HL-60/S4 treated with phorbol 12-myristate 13-acetate at 8.2 ng/mL for 4 days and 3 days (cell line): Measurements from ENCODE around the gene SAT1.

Experiments used
- in situ Hi-C: fragments of 300-500 bp; cut with MboI; formaldehyde crosslinking; loops from 2 replicates; pipeline ENCODE4 v1.15.0; 2022; ENCODE audit warnings: low sequenced_read_pairs

The SAT1 gene

DNA sequence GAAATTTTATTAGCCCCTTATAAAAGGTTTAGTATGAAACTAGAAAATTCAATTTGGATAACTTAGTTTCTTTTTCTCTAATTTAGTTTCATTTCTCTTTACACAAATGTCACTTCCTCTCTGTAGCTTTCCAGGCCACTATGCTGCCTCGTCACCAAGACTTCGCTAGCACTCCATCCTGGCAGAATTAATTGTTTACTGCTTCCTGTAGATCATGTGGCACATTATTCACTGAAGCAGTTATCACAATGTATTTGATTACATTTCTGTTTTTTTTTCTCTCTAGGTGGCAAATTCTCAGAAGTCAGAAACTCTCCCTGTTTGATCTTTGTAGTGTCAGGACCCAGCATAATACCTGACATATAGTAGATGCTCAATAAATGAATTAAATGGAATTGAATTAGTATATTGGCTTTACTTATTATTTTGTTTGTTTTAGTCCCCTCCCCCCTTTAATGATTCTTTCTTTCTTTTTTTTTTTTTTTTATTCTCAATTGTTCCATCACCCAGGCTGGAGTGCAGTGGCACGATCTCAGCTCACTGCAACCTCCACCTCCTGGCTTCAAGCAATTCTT lies 9.3 kb upstream of the SAT1 start:
- in situ Hi-C loops: no loop called here

DNA sequence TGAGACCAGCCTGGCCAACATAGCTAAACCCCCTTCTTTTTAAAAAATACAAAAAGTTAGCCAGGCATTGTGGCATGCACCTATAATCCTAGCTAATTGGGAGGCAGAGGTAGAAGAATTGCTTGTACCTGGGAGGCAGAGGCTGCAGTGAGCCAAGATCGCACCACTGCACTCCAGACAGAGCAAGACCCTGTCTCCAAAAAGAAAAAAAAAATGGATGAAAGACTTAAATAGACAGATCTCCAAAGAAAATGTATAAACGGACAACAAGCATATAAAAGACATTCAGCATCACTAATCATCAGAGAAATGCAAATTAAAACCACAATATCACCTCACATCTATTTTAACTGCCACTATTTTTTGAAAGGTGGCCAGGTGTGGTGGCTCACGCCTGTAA lies 6.6 kb upstream of the SAT1 start:
- in situ Hi-C loops: loop anchor here (25.0 kb wide), 1 partner anchor 111 kb away; no protein-coding TSS in a partner anchor

GRCh38 chrX:23779025-23779424 lies 3.9 kb upstream of the SAT1 start:
- in situ Hi-C loops: loop anchor here (25.0 kb wide), 1 partner anchor 108 kb away; no protein-coding TSS in a partner anchor

DNA sequence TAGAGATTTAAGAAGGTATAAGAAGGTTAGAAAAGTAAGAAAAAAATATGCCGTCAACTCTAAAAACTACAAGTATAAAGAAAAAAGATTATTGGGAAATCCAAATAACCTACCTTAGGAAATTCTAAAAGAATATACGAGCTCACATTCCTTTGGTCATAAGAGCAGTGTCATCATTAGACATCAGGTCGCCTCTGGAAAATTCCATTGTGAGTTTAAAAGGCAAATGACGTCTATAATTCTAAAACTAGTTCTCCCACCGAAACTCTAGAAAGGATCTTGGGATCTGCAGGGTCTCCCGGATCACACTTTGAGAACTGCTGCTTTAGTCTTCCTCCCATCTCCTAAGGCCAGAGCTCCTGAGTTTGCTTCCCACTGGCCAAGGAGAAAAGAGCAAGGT lies 518 bp upstream of the SAT1 start:
- in situ Hi-C loops: loop anchor here (25.0 kb wide), 1 partner anchor 105 kb away; no protein-coding TSS in a partner anchor

- in situ Hi-C loops: loop anchor here (25.0 kb wide), 1 partner anchor 103 kb away; no protein-coding TSS in a partner anchor
Observed at GRCh38 chrX:23783589-23784469, 856 bp downstream of the SAT1 start.

GRCh38 chrX:23784470-23785331 lies 1.7 kb downstream of the SAT1 start:
- in situ Hi-C loops: loop anchor here (25.0 kb wide), 1 partner anchor 103 kb away; no protein-coding TSS in a partner anchor

DNA sequence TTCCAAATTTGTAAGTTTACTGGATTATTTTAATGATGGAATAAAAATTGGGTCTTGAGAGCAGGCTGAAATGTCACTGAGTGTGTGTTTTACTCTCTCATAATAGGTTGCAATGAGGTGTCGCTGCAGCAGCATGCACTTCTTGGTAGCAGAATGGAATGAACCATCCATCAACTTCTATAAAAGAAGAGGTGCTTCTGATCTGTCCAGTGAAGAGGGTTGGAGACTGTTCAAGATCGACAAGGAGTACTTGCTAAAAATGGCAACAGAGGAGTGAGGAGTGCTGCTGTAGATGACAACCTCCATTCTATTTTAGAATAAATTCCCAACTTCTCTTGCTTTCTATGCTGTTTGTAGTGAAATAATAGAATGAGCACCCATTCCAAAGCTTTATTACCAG lies 2.6 kb downstream of the SAT1 start:
- in situ Hi-C loops: loop anchor here (25.0 kb wide), 1 partner anchor 102 kb away; no protein-coding TSS in a partner anchor

DNA sequence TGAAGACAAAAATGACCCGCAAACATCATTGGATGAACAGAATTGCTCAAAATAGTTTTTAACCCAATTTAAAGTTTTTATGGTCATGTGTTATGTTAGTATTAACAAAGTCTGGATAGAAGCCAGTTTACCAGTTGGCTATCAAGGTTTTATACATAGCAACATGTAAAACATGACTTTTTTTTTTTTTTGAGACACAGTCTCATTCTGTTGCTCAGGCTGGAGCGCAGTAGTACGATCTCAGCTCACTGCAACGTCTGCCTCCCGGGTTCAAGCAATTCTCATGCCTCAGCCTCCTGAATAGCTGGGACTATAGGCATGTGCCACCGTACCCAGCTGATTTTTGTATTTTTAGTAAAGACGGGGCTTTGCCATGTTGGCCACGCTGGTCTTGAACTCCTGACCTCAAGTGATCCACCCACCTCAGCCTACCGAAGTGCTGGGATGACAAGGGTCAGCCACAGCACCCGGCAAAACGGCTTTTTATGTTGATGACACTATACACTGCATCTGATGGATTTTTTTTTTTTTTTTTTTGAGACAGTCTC lies 3.4 kb downstream of the SAT1 start:
- in situ Hi-C loops: loop anchor here (25.0 kb wide), 1 partner anchor 101 kb away; no protein-coding TSS in a partner anchor

GRCh38 chrX:23787745-23788118 lies 4.8 kb downstream of the SAT1 start:
- in situ Hi-C loops: loop anchor here (25.0 kb wide), 1 partner anchor 100 kb away; no protein-coding TSS in a partner anchor

DNA sequence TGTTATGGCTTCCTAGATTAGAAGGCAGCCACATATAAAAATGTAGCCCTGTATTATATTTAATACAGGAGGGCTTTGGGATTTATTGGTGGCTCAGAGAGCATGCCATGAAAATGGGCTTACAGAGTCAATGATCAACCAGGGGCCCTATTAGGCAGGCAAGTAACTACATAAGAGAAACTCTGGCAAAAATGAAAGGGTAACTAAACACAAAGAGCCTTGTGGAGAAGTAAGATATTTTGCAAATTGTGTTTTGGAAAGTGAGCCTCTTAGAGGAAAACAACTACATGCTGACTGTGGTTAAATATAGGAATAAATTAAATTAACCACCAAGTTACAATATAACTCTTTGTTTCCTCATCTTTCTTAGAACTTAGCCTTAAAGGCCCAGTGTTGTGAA lies 5.5 kb downstream of the SAT1 start:
- in situ Hi-C loops: loop anchor here (25.0 kb wide), 1 partner anchor 99 kb away; no protein-coding TSS in a partner anchor

DNA sequence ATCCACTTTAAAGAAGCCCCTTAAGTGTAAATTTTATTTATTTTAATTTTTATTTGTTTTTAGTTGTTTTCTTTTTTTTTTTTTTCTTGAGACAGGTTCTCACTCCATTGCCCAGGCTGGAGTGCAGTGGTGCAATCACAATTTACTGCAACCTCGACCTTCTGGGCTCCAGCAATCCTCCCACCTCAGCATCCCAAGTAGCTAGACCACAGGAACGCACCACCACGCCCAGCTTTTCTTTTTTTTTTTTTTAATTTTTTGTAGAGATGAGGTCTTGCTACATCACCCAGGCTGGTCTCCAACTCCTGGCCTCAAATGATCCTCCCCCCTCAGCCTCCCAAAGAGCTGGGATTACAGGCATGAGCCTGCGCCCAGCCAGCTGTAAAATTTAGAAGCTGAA lies 6.0 kb downstream of the SAT1 start:
- in situ Hi-C loops: loop anchor here (25.0 kb wide), 1 partner anchor 98 kb away; no protein-coding TSS in a partner anchor

DNA sequence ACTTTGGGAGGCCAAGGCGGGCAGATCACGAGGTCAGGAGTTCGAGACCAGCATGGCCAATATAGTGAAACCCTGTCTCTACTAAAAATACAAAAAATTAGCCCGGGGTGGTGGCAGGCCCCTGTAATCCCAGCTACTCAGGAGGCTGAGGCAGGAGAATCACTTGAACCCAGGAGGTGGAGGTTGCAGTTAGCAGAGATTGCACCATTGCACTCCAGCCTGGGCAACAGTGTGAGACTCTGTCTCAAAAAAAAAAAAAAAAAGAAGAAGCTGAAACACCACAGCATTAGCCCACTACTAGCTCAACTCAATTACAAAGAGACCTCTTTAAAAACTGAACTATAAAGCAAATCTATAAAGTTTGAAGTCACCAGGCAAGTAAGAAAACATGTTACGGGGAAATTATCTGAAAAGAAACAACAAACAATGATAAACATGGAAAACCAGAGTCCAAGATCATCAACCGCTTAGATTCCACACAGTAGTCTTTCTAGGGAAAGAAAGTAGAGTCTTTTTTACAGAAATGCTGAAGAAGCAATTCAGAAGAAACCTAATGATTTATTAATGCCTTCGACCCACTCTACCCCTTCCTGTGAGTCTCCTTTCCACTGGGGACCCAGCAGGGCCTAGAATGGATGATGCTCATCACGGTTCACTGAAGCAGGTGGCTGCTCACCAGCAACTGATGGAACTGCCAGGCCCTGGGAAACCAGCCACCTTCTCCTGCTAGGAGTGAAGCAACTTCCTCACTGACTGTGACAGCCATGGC lies 6.6 kb downstream of the SAT1 start:
- in situ Hi-C loops: loop anchor here (25.0 kb wide), 1 partner anchor 98 kb away; no protein-coding TSS in a partner anchor

DNA sequence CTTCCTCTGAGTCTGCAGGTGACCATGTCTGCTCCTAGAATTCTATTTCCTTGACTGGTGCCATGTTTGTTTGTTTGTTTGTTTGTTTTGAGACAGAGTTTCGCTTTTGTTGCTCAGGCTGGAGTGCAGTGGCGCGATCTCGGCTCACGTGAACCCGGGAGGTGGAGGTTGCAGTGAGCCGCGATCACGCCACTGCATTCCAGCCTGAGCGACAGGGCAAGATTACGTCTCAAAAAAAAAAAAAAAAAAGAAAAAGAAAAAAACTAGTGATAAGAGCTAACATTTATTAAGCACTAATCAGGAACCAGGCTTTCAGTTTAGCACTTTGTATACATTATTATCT lies 7.2 kb downstream of the SAT1 start:
- in situ Hi-C loops: loop anchor here (25.0 kb wide), 1 partner anchor 97 kb away; no protein-coding TSS in a partner anchor

DNA sequence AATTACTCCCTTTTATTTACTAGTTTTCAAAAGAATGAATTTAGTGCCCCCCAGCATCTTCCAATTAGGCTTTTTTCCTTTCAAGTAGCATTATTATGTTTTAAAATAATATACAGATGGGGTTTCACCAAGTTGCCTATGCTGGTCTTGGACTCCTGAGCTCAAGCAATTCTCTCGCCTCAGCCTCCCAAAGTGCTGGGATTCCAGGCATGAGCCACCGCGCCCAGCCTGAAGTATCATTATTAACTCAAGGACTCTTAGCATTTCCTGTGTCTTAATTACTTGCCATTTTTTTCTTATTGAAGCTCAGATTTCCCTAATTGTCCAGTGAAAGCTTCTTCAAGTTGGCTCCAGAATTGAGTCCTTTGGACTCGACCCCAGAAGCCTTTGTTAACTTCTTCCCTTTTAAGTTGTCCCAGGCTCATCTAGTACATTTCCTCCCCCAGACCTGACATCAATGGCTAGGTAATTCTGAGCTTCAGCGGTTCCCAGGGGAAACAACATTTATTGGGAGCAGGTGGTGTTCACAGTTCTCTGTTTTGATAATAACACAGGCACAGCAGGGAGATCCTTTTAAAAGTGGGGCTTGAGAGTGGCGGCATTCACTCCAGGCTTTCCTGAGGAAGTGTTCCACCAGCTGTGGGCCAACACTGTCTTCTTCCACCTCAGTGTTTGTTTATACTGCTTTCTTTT lies 10.0 kb downstream of the SAT1 start:
- in situ Hi-C loops: loop anchor here (25.0 kb wide), 1 partner anchor 94 kb away; no protein-coding TSS in a partner anchor

DNA sequence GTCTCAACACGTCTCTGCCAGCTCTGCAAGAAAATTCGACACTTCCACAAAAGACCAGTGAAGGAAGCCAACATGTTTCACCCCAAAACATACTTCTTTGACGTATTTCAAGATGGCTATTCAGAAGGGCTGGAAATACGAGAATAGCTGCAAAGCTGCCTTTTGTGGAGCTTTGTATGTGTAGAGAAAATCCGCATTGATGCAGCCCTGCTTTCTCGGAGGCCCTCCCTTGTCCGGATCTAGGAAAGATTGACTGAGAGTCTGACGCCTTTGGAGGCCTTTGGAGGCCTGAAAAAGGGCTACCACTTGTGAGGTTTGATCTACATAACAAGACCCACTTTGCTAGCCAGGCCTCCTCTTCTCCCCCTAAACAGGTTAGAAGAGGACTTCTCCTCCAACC lies 12.2 kb downstream of the SAT1 start:
- in situ Hi-C loops: loop anchor here (25.0 kb wide), 1 partner anchor 92 kb away; no protein-coding TSS in a partner anchor

- in situ Hi-C loops: loop anchor here (25.0 kb wide), 1 partner anchor 90 kb away; no protein-coding TSS in a partner anchor
Observed at GRCh38 chrX:23797371-23798128, 14.6 kb downstream of the SAT1 start.

DNA sequence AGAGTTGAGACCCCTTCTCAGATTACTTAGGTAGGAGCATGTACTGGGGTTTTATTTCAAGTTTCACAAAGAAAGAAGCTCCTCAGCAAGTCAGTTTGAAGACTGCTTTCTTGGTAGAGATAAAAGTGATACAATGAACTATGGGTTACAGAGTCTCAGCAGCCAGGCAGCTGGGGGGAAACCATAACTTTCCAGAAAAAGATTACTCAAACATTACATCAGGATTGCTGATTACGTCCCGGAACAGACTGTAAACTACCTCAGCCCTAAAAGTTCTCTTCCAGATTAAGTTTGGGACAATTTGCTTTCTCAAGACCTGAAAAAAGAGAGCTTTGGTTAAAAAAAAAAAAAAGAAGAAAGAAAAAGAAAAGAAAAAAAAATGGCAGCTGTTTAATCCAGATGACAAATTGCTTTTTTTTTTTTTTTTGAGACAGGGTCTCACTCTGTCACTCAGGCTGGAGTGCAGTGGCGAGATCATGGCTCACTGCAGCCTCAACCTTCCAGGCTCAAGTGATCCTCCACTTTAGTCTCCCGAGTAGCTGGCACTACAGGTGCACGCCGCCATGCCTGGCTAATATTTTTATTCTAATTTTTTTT lies 16.6 kb downstream of the SAT1 start:
- in situ Hi-C loops: loop anchor here (25.0 kb wide), 1 partner anchor 88 kb away; no protein-coding TSS in a partner anchor

GRCh38 chrX:23802431-23802830 lies 19.5 kb downstream of the SAT1 start:
- in situ Hi-C loops: no loop called here
